Measurements from ENCODE around the gene SORL1.
"Not testable (repeated sequence)": the region's sequence is repeated elsewhere in the genome, so short reads cannot be mapped to it uniquely, and the experiment has no call there.

The SORL1 gene

GRCh38 chr11:121451986-121452608 is at the start of gene SORL1:
Gene SORL1 (plus strand): TSS chr11:121452314. CDS start chr11:121452332, 18 bp downstream.
- peak; percentile 54 to 62 for DNase-seq (ENCODE audit: low read depth in 1 of 2, low spot score in 1 of 2)

- no peak for DNase-seq (ENCODE audit: low read depth in 1 of 2, low spot score in 1 of 2)
Measured at GRCh38 chr11:121405646-121406045, 46.5 kb upstream of the SORL1 start.

- no peak for DNase-seq (ENCODE audit: low read depth in 1 of 2, low spot score in 1 of 2)
Measured at GRCh38 chr11:121406291-121406690, 45.8 kb upstream of the SORL1 start.

- DNase-seq (ENCODE audit: low read depth in 1 of 2, low spot score in 1 of 2): no peak
Measured at GRCh38 chr11:121408830-121409229, 43.3 kb upstream of the SORL1 start.

GRCh38 chr11:121410041-121410440 is 42.1 kb upstream of the SORL1 start:
- DNase-seq (ENCODE audit: low read depth in 1 of 2, low spot score in 1 of 2): not testable (repeated sequence)

- DNase-seq (ENCODE audit: low read depth in 1 of 2, low spot score in 1 of 2): not testable (repeated sequence)
Measured at GRCh38 chr11:121411330-121411729, 40.8 kb upstream of the SORL1 start.

GRCh38 chr11:121412000-121412587 is 40.0 kb upstream of the SORL1 start:
- no peak for DNase-seq (ENCODE audit: low read depth in 1 of 2, low spot score in 1 of 2)

- DNase-seq (ENCODE audit: low read depth in 1 of 2, low spot score in 1 of 2): no peak
Measured at GRCh38 chr11:121412711-121413415, 39.3 kb upstream of the SORL1 start.

- DNase-seq (ENCODE audit: low read depth in 1 of 2, low spot score in 1 of 2): no peak
Measured at GRCh38 chr11:121414141-121414913, 37.8 kb upstream of the SORL1 start.

- DNase-seq (ENCODE audit: low read depth in 1 of 2, low spot score in 1 of 2): no peak
Measured at GRCh38 chr11:121415856-121416255, 36.3 kb upstream of the SORL1 start.

- peak in 1 of 2 donors; percentile 13 for DNase-seq (ENCODE audit: low read depth in 1 of 2, low spot score in 1 of 2)
Measured at GRCh38 chr11:121417055-121417551, 35.0 kb upstream of the SORL1 start.

- DNase-seq (ENCODE audit: low read depth in 1 of 2, low spot score in 1 of 2): no peak
Measured at GRCh38 chr11:121417607-121418006, 34.5 kb upstream of the SORL1 start.

GRCh38 chr11:121418625-121419114 is 33.4 kb upstream of the SORL1 start:
- DNase-seq (ENCODE audit: low read depth in 1 of 2, low spot score in 1 of 2): peak in 1 of 2 donors; percentile 20

GRCh38 chr11:121419836-121420235 is 32.3 kb upstream of the SORL1 start:
- no peak for DNase-seq (ENCODE audit: low read depth in 1 of 2, low spot score in 1 of 2)

GRCh38 chr11:121420398-121420797 is 31.7 kb upstream of the SORL1 start:
- DNase-seq (ENCODE audit: low read depth in 1 of 2, low spot score in 1 of 2): no peak

- DNase-seq (ENCODE audit: low read depth in 1 of 2, low spot score in 1 of 2): no peak
Measured at GRCh38 chr11:121421149-121421901, 30.8 kb upstream of the SORL1 start.

- no peak for DNase-seq (ENCODE audit: low read depth in 1 of 2, low spot score in 1 of 2)
Measured at GRCh38 chr11:121422675-121423074, 29.4 kb upstream of the SORL1 start.

- DNase-seq (ENCODE audit: low read depth in 1 of 2, low spot score in 1 of 2): no peak
Measured at GRCh38 chr11:121425828-121426227, 26.3 kb upstream of the SORL1 start.

- DNase-seq (ENCODE audit: low read depth in 1 of 2, low spot score in 1 of 2): peak in 1 of 2 donors; percentile 30
Measured at GRCh38 chr11:121426476-121427399, 25.4 kb upstream of the SORL1 start.

GRCh38 chr11:121427400-121427744 is 24.7 kb upstream of the SORL1 start:
- no peak for DNase-seq (ENCODE audit: low read depth in 1 of 2, low spot score in 1 of 2)
